Measurements from ENCODE around the gene CBARP. TPM values are rescaled to one million over a fixed set of nuclear protein-coding genes. Genes with fewer than 3 reads are reported as not detected.

The CBARP gene
- total RNA-seq, 1 donor from 2014 or later = 1.9 TPM

GRCh38 chr19:1256646-1257474 is 19.1 kb upstream of the CBARP start:
- intact Hi-C loops (cut with micrococcal nuclease) = no loop called here
- DNase-seq = no peak
- Mint-ChIP-seq H3K4me3 (peak overlapping the region; percentile 91), H3K27ac (peak overlapping the region; percentile 73), H3K9me3 (no peaks in the 10 kb centered on the region), H3K36me3 (ENCODE audit: low read depth) (peaks cover 46% of the 10 kb centered on the region), H3K4me1 (peaks cover 40% of the 10 kb centered on the region), H3K27me3 (no peaks in the 10 kb centered on the region)

DNA sequence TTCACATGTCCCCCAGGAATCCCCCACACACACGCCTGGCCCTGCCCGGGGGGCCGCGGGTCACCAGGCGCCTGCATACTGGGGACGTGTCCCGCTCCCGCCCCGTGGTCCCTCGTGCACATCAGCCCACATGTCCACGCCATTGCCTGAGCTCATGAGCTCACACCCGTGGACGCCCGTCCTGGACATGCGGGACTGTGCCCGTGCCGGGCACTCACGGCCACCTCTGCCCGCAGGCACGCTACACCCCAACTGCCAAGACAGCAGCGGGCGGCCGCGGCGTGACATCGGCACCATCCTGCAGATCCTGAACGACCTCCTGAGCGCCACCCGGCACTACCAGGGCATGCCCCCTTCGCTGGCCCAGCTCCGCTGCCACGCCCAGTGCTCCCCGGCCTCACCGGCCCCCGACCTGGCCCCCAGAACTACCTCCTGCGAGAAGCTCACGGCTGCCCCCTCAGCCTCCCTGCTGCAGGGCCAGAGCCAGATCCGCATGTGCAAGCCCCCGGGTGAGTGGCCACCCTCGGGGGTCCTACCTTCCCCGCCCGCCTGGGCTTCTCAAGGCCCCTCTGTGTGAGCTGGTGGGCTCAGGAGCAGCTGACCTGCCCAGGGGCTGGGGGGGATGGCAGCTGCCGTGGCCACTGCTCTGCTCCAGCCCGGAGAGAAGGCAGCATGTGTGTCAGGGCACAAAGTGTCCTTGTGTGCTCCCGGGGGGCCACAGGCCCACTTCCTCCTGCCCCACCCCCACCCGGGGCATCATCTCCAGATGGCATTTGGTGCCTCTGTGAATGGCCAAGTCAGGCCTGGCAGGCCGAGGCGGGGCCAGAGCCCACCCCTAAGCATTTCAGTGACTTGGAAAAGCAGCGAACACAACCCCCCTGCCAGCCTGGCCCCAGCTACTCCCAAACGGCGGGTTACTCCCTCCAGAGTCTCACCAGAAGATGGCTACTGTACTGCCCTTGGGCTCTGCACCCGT is 17.7 kb upstream of the CBARP start:
- peak overlapping the region; percentile 73 for H3K27ac Mint-ChIP-seq
- H3K27me3 Mint-ChIP-seq = no peaks in the 10 kb centered on the region
- H3K36me3 Mint-ChIP-seq (ENCODE audit: low read depth) = peaks cover 55% of the 10 kb centered on the region
- peaks cover 38% of the 10 kb centered on the region for H3K4me1 Mint-ChIP-seq
- intact Hi-C loops (cut with micrococcal nuclease) = no loop called here
- peak overlapping the region; percentile 44 for H3K4me3 Mint-ChIP-seq
- no peaks in the 10 kb centered on the region for H3K9me3 Mint-ChIP-seq
- DNase-seq = no peak

DNA sequence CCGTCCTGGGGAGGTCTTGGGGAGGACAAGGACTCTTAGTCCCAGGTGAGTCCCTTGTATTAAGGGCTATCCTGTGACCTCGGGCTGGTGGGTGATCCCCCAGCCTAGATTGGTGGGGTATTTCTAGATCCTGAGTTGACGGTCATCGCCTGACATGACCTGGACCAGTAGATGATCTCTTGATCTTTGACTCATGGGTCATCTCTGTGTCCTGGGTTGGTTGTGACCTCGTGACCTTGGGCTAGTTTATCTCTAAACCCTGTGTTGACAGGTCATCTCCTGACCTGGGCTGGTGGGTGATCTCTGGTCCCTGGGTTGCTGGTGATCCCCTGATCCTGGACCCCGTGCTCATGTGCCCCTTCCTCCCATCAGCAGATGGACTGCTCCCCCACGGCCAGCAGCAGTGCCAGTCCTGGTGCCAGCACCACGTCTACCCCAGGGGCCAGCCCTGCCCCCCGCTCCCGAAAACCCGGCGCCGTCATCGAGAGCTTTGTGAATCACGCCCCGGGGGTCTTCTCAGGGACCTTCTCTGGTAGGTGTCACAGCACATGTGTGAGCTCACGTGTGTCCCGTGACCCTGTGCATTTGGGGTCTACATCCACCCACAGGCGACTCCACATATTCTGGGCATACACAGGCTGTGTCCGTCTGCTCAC is 16.9 kb upstream of the CBARP start:
- peaks cover 34% of the 10 kb centered on the region for H3K4me1 Mint-ChIP-seq
- no peaks in the 10 kb centered on the region for H3K27me3 Mint-ChIP-seq
- intact Hi-C loops (cut with micrococcal nuclease) = no loop called here
- no peaks in the 10 kb centered on the region for H3K9me3 Mint-ChIP-seq
- H3K27ac Mint-ChIP-seq = peak overlapping the region; percentile 73
- H3K36me3 Mint-ChIP-seq (ENCODE audit: low read depth) = peaks cover 55% of the 10 kb centered on the region
- H3K4me3 Mint-ChIP-seq = peak overlapping the region; percentile 44
- DNase-seq = no peak

- Mint-ChIP-seq H3K4me1 (peaks cover 28% of the 10 kb centered on the region), H3K9me3 (no peaks in the 10 kb centered on the region), H3K36me3 (ENCODE audit: low read depth) (peaks cover 55% of the 10 kb centered on the region), H3K27ac (no peak overlapping the region), H3K27me3 (no peaks in the 10 kb centered on the region), H3K4me3 (no peak overlapping the region)
- intact Hi-C loops (cut with micrococcal nuclease) = no loop called here
- DNase-seq = no peak
These were observed 16.3 kb upstream of the CBARP start for GRCh38 chr19:1254081-1254527.

DNA sequence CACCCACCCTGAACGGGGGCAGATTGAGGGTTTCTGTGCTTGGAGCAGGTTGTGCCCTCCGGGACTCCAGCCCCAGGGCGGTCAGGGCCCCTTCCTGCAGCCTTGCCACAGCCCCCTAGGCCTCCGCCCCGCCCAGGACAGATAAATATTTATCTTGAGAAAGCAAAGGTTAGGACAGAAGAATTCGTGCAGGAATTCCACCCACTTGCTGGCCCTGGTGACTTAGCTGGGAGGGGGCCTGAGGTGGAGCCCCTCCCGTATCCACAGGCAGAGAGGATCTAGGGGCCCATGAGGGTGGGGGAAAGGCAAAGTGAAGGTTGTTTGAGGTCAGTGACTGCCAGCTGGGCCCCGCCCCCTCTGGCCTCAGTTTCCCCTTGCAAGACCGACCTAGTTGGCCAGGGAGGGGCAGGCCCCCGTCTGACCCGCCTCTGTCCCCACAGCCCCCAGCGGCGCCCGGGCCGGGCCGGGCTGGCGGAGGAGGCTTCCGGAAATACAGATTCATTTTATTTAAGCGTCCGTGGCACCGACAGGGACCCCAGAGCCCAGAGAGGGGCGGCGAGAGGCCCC is 15.8 kb upstream of the CBARP start:
- DNase-seq = no peak
- peak overlapping the region; percentile 89 for H3K27ac Mint-ChIP-seq
- intact Hi-C loops (cut with micrococcal nuclease) = no loop called here
- no peaks in the 10 kb centered on the region for H3K9me3 Mint-ChIP-seq
- peaks cover 24% of the 10 kb centered on the region for H3K4me1 Mint-ChIP-seq
- H3K36me3 Mint-ChIP-seq (ENCODE audit: low read depth) = peaks cover 50% of the 10 kb centered on the region
- H3K4me3 Mint-ChIP-seq = peak overlapping the region; percentile 97
- H3K27me3 Mint-ChIP-seq = no peaks in the 10 kb centered on the region

DNA sequence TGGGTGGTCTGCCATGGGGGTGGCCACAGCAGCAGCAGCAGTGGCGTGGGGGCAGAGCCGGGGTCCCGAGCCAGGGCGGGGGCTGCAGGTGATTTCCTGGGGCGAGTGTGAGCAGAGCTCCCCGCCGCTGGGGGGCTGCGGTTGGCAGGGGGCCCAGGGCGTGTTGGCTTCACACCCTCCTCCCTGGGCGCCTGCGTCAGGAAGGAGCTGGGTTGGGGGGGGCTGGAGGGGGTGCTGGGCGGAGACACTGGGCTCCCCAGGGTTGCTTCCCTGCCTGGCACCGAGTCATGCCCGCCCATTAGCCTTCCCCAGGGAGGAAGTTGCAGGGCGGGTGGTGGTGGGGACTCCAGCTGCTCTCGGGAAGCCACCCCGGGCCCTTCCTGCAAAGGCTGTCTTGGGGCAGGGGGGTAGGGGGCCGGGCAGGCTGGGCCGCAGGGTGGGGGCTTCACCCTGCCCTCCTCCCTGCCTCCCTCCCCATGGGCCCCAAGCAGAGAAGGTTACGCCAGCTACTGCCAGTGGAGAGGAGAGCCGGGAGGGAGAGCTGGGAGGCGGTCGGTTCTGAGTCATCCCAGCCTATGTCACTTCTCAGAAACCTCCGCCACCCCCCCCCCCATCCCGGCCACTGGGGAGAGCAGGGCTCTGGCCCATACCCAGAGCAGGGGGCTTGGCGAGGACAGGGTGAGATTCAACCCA is 15.2 kb upstream of the CBARP start:
- intact Hi-C loops (cut with micrococcal nuclease) = no loop called here
- DNase-seq = peak; percentile 88

GRCh38 chr19:1252221-1252820 is 14.5 kb upstream of the CBARP start:
- intact Hi-C loops (cut with micrococcal nuclease) = no loop called here

More for the DNA sequence above, 15.2 kb upstream of the CBARP start:
- H3K36me3 Mint-ChIP-seq (ENCODE audit: low read depth) = peaks cover 49% of the 10 kb centered on the region
- no peaks in the 10 kb centered on the region for H3K9me3 Mint-ChIP-seq
- peak overlapping the region; percentile 89 for H3K27ac Mint-ChIP-seq
- H3K27me3 Mint-ChIP-seq = no peaks in the 10 kb centered on the region
- H3K4me1 Mint-ChIP-seq = peaks cover 20% of the 10 kb centered on the region
- H3K4me3 Mint-ChIP-seq = peak overlapping the region; percentile 97

DNA sequence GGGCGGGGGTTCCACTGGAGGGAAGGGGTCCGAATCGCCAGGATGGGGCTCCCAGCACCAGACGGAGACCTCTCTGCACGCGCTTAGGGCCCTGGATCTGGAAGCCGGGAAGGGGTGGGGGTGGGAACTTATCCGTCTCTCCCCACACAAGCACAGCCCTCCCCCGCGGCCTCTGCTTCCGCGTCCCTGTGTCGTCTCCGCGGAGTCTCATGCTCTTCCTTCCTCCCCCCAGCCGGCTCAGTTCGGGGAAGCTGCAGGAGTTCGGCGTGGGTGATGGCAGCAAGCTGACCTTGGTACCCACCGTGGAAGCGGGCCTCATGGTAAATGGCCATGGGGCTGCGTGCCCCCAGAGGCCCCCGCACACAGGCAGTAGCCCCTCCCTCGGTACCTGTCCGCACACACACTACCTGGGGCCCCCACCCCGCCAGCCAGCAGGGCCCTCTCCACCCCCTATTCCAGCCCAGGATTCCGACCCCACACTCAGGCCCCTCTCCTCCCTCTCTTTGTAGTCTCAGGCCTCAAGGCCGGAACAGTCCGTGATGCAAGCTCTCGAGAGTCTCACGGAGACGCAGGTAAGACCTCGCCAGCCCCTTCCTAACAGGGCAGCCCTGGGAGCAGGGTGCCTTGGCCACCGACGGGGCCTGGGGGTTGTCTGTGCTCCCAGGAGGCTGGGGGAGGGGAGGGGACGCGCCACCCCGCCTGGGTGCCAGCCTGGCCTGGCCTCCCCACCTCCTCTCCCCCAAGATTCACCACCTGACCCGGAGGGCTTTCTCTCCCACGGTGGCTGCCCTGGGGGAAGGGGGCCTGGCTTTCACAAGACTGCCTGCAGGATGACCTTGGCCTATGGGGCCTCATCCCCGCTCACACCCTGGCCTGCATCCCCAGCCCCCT is 13.8 kb upstream of the CBARP start:
- Mint-ChIP-seq H3K4me1 (peaks cover 16% of the 10 kb centered on the region), H3K36me3 (ENCODE audit: low read depth) (peaks cover 42% of the 10 kb centered on the region), H3K4me3 (peak overlapping the region; percentile 97), H3K27ac (peak overlapping the region; percentile 90), H3K27me3 (no peaks in the 10 kb centered on the region), H3K9me3 (no peaks in the 10 kb centered on the region)
- intact Hi-C loops (cut with micrococcal nuclease) = no loop called here
- peak; percentile 90 for DNase-seq

More at GRCh38 chr19:1252221-1252820, 14.5 kb upstream of the CBARP start:
- H3K9me3 Mint-ChIP-seq = no peaks in the 10 kb centered on the region
- peak overlapping the region; percentile 90 for H3K27ac Mint-ChIP-seq
- H3K27me3 Mint-ChIP-seq = no peaks in the 10 kb centered on the region
- H3K36me3 Mint-ChIP-seq (ENCODE audit: low read depth) = peaks cover 42% of the 10 kb centered on the region
- peak overlapping the region; percentile 97 for H3K4me3 Mint-ChIP-seq
- peaks cover 17% of the 10 kb centered on the region for H3K4me1 Mint-ChIP-seq
- peak; percentile 89 for DNase-seq

DNA sequence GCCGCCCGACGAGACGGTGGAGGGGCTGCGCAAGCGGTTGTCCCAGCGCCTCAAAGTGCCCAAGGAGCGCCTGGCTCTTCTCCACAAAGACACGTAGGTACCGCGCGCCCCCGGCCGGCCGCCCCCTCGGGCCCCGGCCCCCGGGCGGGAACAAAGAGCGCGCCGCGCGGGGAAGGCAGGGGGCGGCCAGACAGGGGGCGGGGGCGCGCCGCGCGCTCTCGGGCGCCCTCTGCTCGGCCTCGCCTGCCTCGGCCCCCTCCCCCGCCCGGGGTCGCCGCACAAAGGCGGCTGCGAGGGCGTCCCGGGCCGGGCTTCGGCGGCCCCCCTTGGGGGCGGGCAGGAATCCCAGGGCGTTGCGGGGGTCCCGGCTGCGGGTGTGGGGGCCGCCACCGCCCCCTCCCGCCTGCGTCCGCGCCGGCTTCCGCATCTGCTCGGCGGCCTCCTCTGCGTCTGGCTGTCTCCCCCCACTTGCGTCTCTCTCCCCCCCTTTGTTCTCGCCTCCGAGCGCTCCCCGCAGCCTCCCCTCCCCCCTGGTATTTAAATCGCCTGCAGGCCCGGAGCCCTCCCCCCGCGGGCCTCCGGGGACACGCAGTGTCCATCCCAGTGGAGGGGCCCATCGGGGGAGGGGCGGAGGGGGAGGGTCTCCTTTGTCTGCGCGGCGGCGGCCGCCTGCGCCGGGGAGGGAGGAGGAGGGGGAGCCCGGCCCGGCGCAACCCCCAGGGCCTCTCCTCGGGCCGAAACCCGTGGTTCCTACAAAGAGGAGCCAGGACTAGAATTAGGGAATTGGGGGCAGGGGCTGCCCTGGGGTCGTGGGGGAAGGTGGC is 12.8 kb upstream of the CBARP start:
- H3K36me3 Mint-ChIP-seq (ENCODE audit: low read depth) = peaks cover 34% of the 10 kb centered on the region
- peak overlapping the region; percentile 97 for H3K4me3 Mint-ChIP-seq
- peaks cover 16% of the 10 kb centered on the region for H3K4me1 Mint-ChIP-seq

GRCh38 chr19:1249990-1250436 is 12.2 kb upstream of the CBARP start:
- H3K27ac Mint-ChIP-seq = peak overlapping the region; percentile 63
- H3K9me3 Mint-ChIP-seq = no peaks in the 10 kb centered on the region
- H3K4me1 Mint-ChIP-seq = peaks cover 16% of the 10 kb centered on the region
- H3K27me3 Mint-ChIP-seq = no peaks in the 10 kb centered on the region
- intact Hi-C loops (cut with micrococcal nuclease) = loop anchor here (1.0 to 2.0 kb wide), 3 partner anchors 9 to 229 kb away; partner anchors contain the start of genes CIRBP, RNU6-2 and TMEM259
- no peak for DNase-seq
- peak overlapping the region; percentile 76 for H3K4me3 Mint-ChIP-seq
- peaks cover 30% of the 10 kb centered on the region for H3K36me3 Mint-ChIP-seq (ENCODE audit: low read depth)

More for the DNA sequence above, 12.8 kb upstream of the CBARP start:
- Mint-ChIP-seq H3K27ac (peak overlapping the region; percentile 90), H3K9me3 (no peaks in the 10 kb centered on the region), H3K27me3 (no peaks in the 10 kb centered on the region)
- DNase-seq = peak; percentile 84
- intact Hi-C loops (cut with micrococcal nuclease) = no loop called here

All from activated CD4-positive, alpha-beta T cell treated with anti-CD3 and anti-CD28 coated beads, Interleukin-2, amount 10 ng/mL, durations not matched to agents 24 days and 14 days (primary cell).